GM12872 (cell line): ENCODE data around the gene FBXL3.

Experiments
- TF ChIP-seq, protein P1 (sequence below): IDR thresholded peaks from 3 replicates; pipeline ENCODE4 v1.5.1; 2011; ENCODE audit warnings: low read depth, mild to moderate bottlenecking, low read length, moderate library complexity; ENCODE audit not compliant: insufficient read depth

FBXL3 gene

GRCh38 chr13:76971215-76971614 lies 55.7 kb downstream of the FBXL3 start:
- TF ChIP-seq, protein P1, sequence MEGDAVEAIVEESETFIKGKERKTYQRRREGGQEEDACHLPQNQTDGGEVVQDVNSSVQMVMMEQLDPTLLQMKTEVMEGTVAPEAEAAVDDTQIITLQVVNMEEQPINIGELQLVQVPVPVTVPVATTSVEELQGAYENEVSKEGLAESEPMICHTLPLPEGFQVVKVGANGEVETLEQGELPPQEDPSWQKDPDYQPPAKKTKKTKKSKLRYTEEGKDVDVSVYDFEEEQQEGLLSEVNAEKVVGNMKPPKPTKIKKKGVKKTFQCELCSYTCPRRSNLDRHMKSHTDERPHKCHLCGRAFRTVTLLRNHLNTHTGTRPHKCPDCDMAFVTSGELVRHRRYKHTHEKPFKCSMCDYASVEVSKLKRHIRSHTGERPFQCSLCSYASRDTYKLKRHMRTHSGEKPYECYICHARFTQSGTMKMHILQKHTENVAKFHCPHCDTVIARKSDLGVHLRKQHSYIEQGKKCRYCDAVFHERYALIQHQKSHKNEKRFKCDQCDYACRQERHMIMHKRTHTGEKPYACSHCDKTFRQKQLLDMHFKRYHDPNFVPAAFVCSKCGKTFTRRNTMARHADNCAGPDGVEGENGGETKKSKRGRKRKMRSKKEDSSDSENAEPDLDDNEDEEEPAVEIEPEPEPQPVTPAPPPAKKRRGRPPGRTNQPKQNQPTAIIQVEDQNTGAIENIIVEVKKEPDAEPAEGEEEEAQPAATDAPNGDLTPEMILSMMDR, result no peak

- TF ChIP-seq, protein P1, result no peak
Observed at GRCh38 chr13:76969488-76970365, 57.2 kb downstream of the FBXL3 start.

DNA sequence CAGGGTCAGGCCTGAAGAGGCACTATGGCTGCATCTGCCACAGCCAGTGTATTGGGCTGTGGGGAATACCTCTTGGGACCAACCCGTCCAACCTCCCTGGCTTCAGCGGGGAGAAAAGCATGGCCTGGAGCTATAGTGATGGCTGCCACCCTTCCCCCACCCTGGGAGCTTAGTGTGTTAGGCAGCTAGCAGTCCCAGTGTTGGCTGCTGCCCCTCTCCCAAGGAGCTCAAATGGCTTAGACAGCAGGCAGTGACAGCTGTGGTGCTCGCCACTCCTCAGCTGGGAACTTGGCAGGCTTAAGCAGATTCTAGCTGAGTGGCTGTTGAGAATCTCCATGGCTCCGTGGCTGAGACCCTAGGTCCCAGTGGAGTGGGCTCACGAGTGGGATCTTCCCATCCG lies 58.9 kb downstream of the FBXL3 start:
- TF ChIP-seq, protein P1, result no peak

DNA sequence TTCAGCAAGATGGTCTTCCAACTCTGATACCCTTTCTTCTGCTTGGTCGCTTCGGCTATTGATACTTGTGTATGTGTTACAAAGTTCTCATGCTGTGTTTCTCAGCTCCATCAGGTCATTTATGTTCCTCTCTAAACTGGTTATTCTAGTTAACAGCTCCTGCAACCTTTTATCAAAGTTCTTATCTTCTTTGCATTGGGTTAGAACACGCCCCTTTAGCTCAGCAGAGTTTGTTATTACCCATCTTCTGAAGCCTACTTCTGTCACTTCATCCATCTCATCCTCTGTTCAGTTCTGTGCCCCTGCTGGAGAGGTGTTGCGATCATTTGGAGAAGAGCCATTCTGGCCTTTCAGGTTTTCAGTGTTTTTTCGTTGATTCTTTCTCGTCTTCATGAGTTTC lies 59.9 kb downstream of the FBXL3 start:
- TF ChIP-seq, protein P1, result no peak

DNA sequence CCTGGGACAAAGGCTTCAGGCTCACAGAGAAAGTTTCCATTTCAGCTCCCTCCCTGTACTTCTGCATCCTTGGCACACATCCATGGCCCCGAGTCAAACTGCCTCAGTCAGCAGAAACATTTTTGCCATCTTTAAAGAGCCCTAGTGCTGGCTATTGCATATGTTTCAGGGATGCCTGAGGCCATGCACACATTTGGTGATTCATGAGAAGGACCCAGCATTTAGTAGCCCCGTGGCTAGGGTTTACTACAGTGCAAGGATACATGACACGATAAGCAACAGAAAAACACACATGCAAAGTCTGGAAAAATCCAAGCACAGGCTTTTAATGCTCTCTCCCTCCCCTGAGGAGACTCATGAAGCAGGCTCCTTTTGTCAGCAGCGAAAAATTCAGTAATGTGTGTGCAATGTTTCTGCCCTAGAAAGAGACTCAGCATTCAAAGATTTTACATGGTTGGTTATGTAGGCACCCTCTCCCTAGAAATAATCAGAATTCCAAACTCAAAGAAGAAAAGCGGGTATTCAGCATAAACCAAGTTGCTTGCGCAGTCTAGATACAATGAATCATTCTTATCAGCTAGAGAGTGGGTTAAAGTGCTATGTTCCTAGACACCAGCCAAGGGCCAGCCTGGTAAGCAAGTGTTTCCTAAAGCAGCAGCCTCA lies 61.1 kb downstream of the FBXL3 start:
- TF ChIP-seq, protein P1, result no peak

DNA sequence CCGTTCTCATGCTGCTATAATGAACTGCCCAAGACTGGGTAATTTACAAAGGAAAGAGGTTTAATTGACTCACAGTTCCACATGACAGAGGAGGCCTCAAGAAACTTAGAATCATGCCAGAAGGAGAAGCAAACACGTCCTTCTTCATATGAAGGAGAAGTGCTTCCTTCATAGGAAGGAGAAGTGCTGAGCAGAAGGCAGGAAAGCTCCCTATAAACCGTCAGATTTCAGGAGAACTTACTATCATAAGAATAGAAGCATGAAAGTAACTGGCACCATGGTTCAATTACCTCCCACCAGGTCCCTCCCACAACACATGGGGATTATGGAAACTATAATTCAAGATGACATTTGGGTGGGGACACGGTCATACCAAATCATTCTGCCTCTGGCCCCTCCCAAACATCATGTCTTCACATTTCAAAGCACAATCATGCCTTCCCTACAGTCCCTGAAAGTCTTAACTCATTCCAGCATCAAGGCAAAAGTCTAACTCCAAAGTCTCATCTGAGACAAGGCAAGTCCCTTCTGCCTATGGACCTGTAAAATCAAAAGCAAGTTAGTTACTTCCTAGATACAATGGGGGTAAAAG lies 68.0 kb downstream of the FBXL3 start:
- TF ChIP-seq, protein P1, result no peak

DNA sequence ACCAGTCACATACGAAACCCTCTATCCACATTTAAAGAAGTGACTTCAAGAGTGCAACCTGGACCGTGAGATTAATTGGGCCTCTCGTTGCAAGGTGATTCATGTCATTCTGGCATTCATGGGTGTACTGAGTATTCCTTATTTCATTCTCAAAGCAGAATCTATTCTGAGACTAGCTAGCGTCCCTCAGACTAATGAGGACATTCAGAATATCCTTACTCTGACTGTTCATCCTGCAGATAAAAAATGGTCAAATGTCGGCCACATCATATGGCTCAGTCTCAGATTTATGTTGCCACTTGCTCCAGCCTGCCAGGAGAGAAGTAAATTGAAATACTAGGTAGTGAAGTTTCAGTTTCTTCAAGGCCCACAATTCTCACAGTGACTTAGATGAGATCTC lies 71.3 kb downstream of the FBXL3 start:
- TF ChIP-seq, protein P1, result no peak
